NCI-H345 treated with DMSO at 0.1 percent for 48 hours (cell line): ENCODE measurements around the gene FOXN1.
"Not testable (repeated sequence)": the region's sequence is repeated elsewhere in the genome, so short reads cannot be mapped to it uniquely, and the experiment has no call there.

Source experiments
- DNase-seq: peaks from one replicate; lab custom pipeline; 2025; ENCODE audit not compliant: unreplicated experiment; lab: John Stamatoyannopoulos, UW

Gene FOXN1

DNA sequence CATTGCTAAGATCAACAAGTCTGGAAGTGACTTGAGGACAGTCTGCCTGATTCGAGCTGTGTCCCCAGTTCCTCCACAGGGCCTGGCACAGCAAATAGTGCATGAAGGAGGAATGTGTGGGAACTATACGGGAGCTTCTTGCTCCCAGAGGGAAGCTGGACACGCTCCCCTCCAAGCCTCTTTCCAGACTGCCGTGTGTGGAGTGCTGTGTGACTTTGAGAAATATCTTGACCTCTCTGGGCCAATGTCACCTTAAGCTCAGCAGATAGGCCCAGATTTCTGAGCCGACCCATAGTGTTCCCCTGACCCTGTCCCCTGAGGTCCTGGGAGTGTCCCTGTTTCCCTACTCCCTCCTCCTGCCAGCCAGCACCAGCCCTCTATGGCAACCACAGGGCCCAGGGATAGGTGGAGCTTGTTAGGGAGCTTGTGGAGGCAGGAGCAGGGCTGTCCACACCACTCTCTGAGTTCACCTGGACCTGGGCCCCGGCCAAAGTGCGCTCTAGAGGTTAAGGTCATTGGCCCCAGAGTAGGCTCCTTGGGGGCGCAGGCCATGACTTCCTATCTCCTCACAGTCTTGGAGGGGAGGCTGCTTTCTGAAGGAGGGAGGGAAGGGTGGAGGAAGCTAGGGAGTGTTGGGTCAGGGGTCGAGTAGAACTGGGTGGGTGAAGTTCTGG is 6.3 kb upstream of the FOXN1 start:
- DNase-seq: no peak

DNA sequence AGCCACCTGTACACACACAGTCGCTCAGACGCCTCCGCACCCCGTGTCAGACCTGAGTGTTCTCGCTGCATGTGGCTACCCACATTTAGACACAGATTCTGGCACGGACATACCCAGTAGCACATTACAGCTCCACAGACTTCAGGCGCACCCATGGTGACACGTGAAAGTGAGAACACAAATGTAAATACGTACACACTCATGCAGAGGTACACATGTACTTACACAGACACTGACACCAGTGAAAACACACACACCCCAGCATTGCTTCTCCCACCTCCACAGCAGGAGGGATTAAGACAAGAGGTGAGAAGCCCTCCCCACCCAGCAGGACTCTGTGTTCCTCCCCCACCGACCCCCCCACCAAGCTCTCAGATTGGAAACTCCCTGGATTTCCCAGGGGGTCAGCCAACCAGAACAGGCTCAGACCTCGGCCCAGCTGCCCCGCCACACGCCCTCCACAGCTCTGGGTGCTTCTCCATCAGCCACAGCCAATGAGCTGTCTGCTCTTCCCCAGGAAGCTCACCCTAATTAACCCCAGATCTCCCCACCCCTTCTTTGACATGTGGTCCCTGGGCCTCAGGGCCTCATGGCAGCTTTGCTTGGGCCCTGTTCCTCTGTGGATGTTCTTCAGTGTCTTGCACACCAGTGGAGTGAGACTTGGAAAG is 5.3 kb upstream of the FOXN1 start:
- no peak for DNase-seq

DNA sequence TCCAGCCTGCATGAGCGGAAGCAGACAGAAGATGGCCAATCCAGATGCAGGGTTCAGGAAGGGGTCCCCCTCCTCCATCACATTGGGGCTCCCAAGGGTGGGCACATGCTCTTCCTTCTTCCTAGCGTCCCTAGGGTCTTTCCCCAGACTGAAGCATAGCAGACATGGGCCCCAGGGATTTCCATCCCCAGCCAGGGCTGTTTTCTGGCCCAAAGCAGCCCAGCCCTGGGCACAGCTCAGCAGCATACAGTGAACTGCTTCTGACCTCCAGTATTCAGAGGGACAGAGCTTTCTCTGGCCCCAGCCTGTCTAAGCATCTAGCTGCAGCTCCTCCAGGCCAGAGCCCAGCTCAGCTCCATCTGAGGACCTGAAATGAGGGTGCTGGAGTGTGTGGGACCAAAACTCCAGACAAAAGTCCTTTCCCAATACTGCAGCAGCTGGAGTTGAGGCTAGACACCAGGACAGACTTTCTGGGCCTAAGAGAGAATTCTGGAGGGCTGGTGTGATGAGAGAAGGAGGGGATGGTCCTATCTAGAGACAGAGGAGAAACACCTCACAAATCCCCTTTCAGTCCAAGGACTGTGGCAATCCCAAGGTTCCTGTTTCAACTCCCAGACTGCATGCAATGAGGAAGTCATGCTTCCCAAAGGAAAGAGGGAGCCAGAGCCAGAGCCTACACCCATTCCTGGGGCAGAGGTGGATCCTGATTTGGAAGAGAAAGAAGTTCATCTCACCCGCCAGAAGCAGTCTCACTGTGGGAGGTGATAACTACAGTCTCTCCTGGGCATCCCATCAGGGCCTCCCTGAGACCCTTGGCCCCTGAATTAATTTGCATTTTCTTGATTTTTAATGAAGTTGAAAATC is 4.5 kb upstream of the FOXN1 start:
- DNase-seq: no peak

DNA sequence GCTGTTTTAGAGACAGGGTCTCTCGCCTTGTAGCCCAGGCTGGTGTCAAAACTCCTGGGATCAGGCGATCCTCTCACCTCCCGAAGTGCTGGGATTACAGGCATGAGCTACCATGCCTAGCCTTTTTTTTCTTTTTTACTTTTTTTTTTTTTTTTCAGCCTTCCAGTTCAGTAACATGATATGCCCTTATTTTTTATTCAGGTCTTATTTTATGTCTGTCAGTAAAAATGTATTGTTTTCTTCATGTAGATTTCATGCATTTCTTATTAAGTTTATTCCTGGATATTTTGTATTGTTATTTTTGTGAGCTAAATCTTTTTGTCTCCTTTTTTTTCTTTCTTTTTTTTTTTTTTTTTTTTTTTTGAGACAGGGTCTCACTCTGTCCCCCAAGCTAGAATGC is 2.7 kb upstream of the FOXN1 start:
- no peak for DNase-seq

DNA sequence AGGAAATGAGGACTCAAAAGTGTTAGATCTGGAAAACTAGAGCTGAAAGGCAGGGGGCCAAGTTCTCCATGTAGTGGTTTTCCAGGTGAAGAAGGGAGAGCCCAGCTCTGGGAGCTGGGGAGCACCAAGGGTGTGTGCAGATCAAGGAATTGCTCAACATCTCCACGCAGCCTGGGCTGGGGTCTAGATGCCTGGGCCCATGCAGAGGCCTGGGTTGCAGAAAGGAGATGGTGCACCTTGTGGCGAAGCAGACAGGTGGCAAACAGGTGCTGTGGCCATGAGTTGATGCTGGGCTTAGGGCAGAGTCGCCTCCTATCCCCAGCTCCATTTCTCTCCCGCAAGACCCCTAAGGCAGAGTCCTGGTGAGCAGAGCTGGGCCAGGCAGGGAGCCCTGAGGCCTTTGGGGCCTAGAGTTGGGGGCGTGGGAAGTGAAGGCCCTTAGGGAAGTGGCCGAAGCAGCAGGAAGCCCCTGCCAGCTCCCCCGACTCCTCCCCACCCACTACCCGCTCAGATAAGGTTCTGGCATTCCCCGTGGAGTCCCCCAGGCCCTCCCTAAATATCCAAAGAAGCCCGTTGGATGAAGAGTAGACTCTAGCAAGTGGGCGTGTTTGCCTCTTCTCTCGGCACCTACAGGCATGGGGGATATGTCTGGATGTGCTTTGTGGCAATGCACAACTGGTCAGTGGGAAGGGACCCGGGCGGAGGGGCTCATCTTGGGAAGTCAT is 777 bp downstream of the FOXN1 start:
- DNase-seq: no peak

DNA sequence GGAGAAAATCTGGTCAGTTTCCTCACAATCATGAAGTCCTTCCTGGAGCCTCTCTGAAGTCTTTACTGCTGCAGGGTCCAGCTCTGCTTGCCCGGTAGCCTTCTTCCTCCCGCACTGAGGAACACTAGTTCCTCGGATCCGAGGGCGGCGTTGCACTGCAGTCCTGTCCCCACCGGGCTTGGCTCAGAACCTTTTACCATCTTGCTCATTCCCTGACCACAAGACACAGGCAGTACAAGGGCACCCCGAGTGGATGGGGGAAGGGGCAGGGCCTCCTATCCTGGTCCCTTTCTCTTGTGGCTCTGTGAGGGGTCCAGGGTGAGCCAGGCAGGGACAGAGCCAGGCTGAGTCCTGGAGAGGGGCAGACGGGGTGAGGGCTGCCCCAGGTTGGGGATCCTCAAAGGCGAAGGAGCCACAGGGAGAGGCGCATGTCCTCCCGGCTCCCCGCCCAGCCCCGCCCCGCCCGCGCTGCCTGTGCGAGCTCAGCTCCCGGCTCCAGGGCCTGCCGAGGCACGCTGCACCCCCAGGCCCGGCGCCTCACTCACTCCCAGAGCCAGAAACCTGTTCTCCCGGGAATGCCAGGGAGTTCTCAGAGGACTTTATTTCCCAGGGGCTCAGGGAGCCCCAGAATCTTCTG is 1.5 kb downstream of the FOXN1 start:
- DNase-seq: no peak

DNA sequence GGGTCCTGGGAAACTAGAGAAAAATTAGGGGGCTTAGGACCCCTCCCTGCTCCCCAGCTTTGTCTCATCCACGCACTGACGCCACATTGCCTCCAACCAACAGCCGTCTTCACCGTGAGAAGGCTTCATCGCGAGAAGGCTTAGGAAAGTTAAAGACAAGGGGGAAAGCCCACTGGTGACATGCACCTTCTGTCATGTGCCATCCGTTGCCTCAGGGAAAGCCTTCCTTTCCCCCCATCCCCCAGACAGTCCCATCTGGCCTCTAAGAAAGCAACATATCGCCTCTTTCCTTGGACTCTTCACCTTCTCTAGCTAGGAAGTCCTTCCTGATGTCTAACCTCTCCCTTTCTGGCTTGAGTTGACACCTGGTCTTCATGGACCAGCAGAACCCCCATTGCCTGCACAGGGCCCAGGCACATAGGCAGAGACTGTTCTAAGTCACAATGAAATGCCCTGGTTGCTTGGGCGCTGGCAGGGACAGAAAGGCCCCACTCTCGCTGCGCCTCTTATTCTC is 2.1 kb downstream of the FOXN1 start:
- no peak for DNase-seq

DNA sequence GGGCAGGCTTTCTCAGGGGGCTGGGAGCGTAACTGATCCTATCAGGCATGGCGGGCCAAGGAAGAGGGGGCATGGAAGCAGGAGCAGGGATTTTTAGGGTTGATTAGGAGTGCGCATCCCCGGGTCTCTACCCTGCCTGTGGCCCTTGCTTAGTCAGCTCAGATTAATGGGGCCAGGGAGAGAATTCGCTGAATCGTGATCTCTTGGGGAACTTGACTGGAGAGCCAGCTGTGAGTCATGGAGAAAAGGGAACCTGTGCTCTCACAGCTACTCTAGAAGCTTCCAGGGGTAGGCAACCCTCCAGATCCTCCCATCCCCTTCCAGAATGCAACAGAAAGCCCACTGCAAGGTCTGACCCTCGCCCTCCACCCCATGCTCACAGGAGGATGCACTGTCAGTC is 3.6 kb downstream of the FOXN1 start:
- no peak for DNase-seq

DNA sequence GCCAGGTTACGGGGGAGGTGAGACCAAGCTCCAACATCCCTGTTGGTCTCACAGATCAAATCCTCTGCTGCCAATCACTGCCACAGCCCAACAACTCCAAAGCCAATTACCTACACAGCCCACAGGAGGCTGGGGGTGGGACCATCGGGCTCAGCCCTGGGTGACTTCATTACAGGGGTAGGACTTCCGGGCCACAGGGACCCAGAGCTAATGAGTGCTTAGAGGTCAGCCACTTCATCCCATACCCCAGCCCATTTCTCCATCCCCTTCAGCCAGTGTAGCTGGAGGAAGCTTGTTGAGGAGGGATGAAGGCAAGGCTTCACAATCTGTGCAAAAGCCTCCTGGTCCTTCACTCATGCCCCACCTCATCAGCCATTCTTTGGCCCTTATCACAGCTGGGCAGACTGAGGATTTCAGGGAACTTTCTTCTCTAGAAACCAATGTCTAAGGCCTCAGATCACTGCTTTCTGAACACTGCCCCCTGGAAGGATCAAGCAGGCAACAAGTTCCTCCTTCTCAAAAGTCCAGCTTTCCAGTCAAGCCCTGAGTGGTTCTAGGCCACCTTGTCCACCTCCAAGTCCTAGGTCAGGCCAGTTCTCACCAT is 5.8 kb downstream of the FOXN1 start:
- DNase-seq: no peak

DNA sequence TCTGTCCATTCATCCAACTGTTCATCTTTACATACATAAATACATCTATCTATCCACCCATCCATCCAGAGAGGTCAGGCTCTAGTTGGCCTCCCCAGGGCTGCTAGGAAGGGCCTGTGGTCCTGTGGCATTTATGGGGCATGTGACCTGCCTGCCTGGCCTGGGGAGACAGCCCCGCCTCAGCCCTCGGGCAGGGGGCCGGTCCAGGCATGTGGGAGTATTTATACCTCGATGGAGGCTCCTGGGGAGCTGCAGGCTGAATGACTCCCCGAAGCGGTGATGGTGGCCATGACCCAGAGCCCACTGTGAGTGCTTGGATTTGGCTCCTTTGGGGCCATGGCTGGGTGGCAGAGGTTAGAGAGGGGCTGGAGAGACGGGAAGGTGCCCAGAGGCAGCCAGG is 7.3 kb downstream of the FOXN1 start:
- DNase-seq: no peak

DNA sequence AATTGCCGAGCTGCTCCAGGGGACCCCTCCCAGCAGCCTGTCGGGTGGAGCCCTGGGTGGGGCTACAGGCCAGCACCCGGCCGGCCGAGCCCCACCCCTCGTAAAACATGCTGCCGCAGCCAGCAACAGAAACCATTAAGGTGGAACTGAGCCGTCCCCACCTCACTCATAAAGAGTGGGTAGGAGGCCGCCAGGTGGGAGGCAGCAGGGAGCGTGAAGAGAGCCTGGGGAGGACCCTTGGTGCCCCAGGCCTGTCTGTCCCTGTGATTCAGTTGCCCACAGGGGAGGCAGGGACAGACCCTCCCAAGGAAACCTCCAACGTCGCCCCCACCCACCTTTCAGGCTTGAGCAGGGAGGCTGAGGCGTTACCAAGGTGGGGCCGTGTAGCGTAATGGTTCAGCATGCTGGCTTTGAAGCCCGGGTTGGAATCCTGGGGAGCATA is 8.4 kb downstream of the FOXN1 start:
- DNase-seq: no peak

DNA sequence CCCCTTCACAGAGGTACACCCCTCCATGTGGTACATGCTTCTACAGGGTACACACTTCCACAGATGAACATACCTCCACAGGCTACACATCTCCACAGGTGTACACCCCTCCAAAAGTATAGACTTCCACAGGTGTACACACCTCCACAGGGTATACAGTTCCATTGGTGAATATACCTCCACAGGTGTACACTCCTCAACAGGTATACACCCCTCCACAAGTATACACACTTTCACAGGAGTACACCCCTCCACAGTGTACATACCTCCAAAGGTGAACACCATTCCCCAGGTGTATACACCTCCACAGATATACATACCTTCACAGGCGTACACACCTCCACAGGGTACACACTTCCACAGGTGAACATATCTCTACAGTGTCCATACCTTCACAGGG is 9.4 kb downstream of the FOXN1 start:
- no peak for DNase-seq

DNA sequence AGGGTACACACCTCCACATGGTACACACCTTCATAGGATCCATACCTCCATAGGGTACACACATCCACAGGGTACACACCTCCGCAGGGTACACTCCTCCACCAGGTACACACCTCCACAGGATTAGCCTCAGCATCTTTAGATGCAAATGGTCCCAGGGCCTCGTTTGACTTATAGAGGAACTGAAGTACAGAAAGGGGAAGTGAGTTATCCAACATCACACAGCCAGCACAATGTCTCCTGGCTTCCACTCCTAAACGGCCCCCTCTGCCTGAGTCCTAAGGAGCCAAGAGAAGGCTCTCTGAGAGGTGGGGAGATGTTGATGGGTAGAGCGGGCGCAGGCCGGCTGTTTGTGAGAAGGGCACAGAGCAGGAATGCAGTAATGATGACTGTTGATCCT is 12.0 kb downstream of the FOXN1 start:
- DNase-seq: no peak

DNA sequence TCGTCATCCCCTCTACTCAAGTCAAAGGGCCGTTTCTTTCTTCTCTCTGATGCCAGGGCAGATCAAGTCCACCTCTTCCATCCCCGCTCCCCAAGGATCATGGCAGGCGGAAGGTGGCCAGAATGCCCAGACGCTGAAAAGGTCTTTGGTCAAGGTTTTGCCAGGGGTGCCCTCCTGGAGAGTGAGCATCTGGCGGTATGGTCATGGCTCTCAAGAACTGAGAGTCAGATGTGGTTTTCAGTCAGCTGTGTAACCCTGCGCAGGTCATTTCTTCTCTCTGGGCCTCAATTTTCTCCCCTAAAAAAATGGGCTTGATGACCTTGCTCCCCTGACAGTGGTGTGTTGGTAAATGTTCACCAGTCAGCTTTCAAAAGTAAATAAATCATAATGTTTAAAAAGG is 12.4 kb downstream of the FOXN1 start:
- no peak for DNase-seq

DNA sequence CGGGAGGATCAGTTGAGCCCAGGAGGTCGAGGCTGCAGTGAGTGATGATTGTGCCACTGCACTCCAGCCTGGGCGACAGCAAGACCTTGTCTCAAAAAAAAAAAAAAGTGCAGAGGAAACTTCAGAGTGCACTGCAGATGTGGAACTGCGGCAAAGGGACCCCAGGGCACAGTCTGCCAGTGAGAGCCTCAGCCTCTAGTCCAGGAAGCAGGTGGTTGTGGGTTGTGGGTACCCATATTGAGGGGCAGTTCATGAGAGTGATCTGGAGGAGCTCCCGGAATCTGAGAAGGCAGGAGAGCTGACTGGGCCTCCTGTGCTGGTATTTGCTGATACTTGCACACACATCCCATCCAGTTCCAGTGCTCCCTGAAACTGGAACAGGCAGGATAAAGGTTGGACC is 13.1 kb downstream of the FOXN1 start:
- no peak for DNase-seq

DNA sequence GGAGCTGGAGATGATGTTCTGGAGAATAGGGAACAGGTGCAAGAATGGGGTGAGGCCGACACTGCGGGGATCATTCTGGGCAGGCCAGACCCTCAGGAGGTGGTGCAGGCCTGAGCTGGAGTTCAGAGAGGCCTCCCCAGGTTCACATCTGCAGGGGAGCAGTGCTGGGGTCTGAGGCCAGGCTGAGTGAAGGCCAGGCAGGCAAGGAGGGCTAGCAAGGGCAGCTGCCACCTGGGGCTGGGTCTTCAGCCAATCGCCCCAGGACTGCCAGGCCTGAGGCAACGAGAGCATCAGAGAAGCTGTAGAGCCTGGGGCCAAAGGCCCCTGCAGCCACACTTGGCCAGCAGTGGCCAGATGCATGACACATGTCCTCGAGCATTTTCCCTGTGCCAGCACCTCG is 14.5 kb downstream of the FOXN1 start:
- no peak for DNase-seq

DNA sequence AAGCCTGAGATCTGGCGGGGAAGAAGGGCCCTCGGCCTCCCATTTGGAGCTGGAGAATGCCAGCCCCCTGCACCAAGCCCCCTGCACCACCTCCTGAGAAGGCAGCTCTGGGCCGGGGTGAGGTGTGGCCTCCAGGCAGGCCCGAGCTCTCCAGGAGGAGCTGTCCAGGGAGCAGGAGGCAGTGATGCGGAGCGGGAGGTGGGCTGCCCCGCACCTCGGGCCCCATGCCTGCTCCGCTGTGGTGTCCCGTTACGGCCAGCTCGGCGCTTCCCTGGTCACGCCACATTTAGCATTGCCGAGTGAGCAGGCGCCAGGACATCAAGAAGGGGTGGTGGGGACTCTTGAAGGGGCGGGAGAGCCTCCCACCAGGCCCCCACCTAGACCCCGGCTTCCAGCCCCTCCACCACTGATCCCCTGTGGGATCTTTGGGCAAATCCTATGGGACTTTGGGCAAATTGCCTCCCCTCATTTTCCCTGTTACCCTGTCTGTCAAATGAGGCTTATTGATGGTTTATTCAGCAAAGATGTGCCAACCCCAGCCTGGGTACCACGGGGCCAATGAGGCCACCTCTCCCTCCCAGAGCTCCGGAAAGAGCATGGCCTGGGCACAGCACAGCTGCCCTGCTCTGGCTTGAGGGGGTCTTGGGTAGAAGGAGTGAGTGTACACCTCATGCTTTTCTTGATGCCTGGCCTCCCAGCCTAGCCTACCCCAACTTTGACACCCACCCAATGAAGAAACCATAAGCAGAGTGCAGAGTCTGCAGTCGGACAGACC is 15.3 kb downstream of the FOXN1 start:
- DNase-seq: no peak

DNA sequence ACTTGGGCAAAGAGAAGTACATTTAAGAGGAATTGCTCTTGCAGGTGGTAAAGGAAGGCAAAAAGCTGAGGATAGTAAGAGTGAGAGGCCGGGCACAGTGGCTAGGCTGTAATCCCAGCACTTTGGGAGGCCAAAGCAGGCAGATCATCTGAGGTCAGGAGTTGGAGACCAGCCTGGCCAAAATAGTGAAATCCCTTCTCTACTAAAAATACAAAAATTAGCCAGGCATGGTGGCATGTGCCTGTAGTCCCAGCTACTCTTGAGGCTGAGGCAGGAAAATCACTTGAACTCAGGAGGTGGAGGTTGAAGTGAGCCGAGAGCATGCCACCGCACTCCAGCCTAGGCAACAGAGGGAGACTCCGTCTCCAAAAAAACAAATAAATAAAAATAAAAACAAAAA is 16.1 kb downstream of the FOXN1 start:
- not testable (repeated sequence) for DNase-seq

DNA sequence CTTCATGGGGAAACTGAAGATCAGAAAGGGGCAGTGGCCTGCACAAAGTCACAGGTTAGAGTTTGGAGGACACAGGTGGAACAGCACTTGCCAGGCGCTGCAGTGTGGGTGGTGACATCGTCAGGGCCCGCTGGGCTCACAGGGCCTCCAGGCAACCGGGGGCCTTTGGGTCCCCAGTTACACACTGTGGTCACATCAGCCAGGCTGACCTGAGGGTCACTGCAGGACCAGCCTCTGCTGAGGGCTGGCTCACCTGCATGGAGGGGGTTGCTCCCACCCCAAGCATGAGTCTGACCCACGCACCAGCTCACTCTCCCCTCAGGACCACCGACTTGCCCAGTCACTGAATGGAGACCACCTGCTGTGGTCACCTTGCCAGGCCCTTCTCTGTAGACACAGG is 17.0 kb downstream of the FOXN1 start:
- no peak for DNase-seq

DNA sequence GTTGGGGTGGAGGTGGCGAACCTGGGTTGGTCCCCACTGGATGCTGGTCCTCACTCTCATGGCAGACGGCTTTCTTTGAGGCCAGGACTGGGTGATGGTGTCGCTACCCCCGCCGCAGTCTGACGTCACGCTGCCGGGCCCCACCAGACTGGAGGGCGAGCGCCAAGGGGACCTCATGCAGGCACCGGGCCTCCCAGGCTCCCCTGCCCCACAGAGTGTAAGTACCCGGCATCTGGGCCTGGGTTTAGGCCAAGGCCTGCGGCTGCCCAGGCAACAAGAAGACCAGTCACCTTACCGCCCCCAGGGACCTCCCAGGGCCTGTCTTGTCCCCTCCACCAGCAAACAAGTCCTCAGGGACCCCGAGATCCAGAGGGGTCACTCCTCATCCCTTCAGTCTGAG is 17.7 kb downstream of the FOXN1 start:
- no peak for DNase-seq
